Activated naive CD8-positive, alpha-beta T cell (primary cell): ENCODE results near the gene PREX1.
A peak's percentile ranks its signal among the peaks of the same experiment; 100 is the strongest.

Source experiments
- H3K27ac Mint-ChIP-seq: one replicate; pipeline ENCODE4 v1.8.0; 2021; ENCODE audit warnings: mixed read lengths
- H3K27me3 Mint-ChIP-seq: one replicate; pipeline ENCODE4 v1.8.0; 2021; ENCODE audit warnings: mixed read lengths
- H3K36me3 Mint-ChIP-seq: one replicate; pipeline ENCODE4 v1.8.0; 2021; ENCODE audit warnings: mixed read lengths
- H3K4me1 Mint-ChIP-seq: one replicate; pipeline ENCODE4 v1.8.0; 2021; ENCODE audit warnings: low read depth, mixed read lengths
- H3K4me3 Mint-ChIP-seq: one replicate; pipeline ENCODE4 v1.8.0; 2021; ENCODE audit warnings: mild to moderate bottlenecking, mixed read lengths
- H3K9me3 Mint-ChIP-seq: one replicate; pipeline ENCODE4 v1.8.0; 2021; ENCODE audit warnings: low read depth, mixed read lengths

Gene PREX1

GRCh38 chr20:48681873-48682426, 145.8 kb downstream of the PREX1 start:
- H3K27ac Mint-ChIP-seq = no peak overlapping the region
- H3K27me3 Mint-ChIP-seq = no peaks in the 10 kb centered on the region

GRCh38 chr20:48681201-48681872, 146.5 kb downstream of the PREX1 start:
- H3K4me1 Mint-ChIP-seq = no peaks in the 10 kb centered on the region
- H3K27me3 Mint-ChIP-seq = no peaks in the 10 kb centered on the region
- H3K27ac Mint-ChIP-seq = no peak overlapping the region
- no peaks in the 10 kb centered on the region for H3K9me3 Mint-ChIP-seq
- H3K36me3 Mint-ChIP-seq = peaks cover 7% of the 10 kb centered on the region
- no peak overlapping the region for H3K4me3 Mint-ChIP-seq

More at GRCh38 chr20:48681873-48682426, 145.8 kb downstream of the PREX1 start:
- H3K36me3 Mint-ChIP-seq = peaks cover 7% of the 10 kb centered on the region
- no peak overlapping the region for H3K4me3 Mint-ChIP-seq
- H3K9me3 Mint-ChIP-seq = no peaks in the 10 kb centered on the region
- no peaks in the 10 kb centered on the region for H3K4me1 Mint-ChIP-seq

GRCh38 chr20:48680650-48681049, 147.1 kb downstream of the PREX1 start:
- Mint-ChIP-seq H3K4me1 (no peaks in the 10 kb centered on the region), H3K36me3 (peaks cover 7% of the 10 kb centered on the region), H3K27me3 (no peaks in the 10 kb centered on the region), H3K27ac (no peak overlapping the region), H3K9me3 (no peaks in the 10 kb centered on the region), H3K4me3 (no peak overlapping the region)

- H3K9me3 Mint-ChIP-seq = no peaks in the 10 kb centered on the region
- H3K36me3 Mint-ChIP-seq = peaks cover 11% of the 10 kb centered on the region
- H3K4me3 Mint-ChIP-seq = no peak overlapping the region
- H3K27ac Mint-ChIP-seq = no peak overlapping the region
- H3K27me3 Mint-ChIP-seq = no peaks in the 10 kb centered on the region
- no peaks in the 10 kb centered on the region for H3K4me1 Mint-ChIP-seq
Measured at GRCh38 chr20:48679599-48679998, 148.2 kb downstream of the PREX1 start.

- no peak overlapping the region for H3K4me3 Mint-ChIP-seq
- H3K9me3 Mint-ChIP-seq = no peaks in the 10 kb centered on the region
- H3K27ac Mint-ChIP-seq = peak overlapping the region; percentile 47
- peaks cover 11% of the 10 kb centered on the region for H3K36me3 Mint-ChIP-seq
- H3K4me1 Mint-ChIP-seq = no peaks in the 10 kb centered on the region
- no peaks in the 10 kb centered on the region for H3K27me3 Mint-ChIP-seq
Measured at GRCh38 chr20:48679011-48679410, 148.8 kb downstream of the PREX1 start.

GRCh38 chr20:48678421-48678820, 149.4 kb downstream of the PREX1 start:
- Mint-ChIP-seq H3K4me1 (no peaks in the 10 kb centered on the region), H3K9me3 (no peaks in the 10 kb centered on the region), H3K4me3 (no peak overlapping the region), H3K27ac (peak overlapping the region; percentile 47), H3K36me3 (peaks cover 11% of the 10 kb centered on the region), H3K27me3 (no peaks in the 10 kb centered on the region)

GRCh38 chr20:48676795-48677460, 150.9 kb downstream of the PREX1 start:
- no peaks in the 10 kb centered on the region for H3K27me3 Mint-ChIP-seq
- peaks cover 16% of the 10 kb centered on the region for H3K36me3 Mint-ChIP-seq
- H3K27ac Mint-ChIP-seq = no peak overlapping the region
- no peak overlapping the region for H3K4me3 Mint-ChIP-seq
- no peaks in the 10 kb centered on the region for H3K9me3 Mint-ChIP-seq
- H3K4me1 Mint-ChIP-seq = no peaks in the 10 kb centered on the region

GRCh38 chr20:48676125-48676524, 151.7 kb downstream of the PREX1 start:
- H3K4me3 Mint-ChIP-seq = no peak overlapping the region
- no peaks in the 10 kb centered on the region for H3K4me1 Mint-ChIP-seq
- H3K9me3 Mint-ChIP-seq = no peaks in the 10 kb centered on the region
- no peak overlapping the region for H3K27ac Mint-ChIP-seq
- H3K27me3 Mint-ChIP-seq = no peaks in the 10 kb centered on the region
- peaks cover 19% of the 10 kb centered on the region for H3K36me3 Mint-ChIP-seq

- H3K4me1 Mint-ChIP-seq = no peaks in the 10 kb centered on the region
- H3K9me3 Mint-ChIP-seq = no peaks in the 10 kb centered on the region
- peaks cover 16% of the 10 kb centered on the region for H3K36me3 Mint-ChIP-seq
- H3K27ac Mint-ChIP-seq = peak overlapping the region; percentile 10
- H3K4me3 Mint-ChIP-seq = no peak overlapping the region
- no peaks in the 10 kb centered on the region for H3K27me3 Mint-ChIP-seq
Measured at GRCh38 chr20:48674461-48674860, 153.3 kb downstream of the PREX1 start.

- Mint-ChIP-seq H3K27ac (peak overlapping the region; percentile 16), H3K27me3 (no peaks in the 10 kb centered on the region), H3K36me3 (peaks cover 13% of the 10 kb centered on the region), H3K4me1 (no peaks in the 10 kb centered on the region), H3K4me3 (no peak overlapping the region), H3K9me3 (no peaks in the 10 kb centered on the region)
Measured at GRCh38 chr20:48673507-48673906, 154.3 kb downstream of the PREX1 start.

- H3K27ac Mint-ChIP-seq = peak overlapping the region; percentile 61
- no peaks in the 10 kb centered on the region for H3K27me3 Mint-ChIP-seq
- no peaks in the 10 kb centered on the region for H3K9me3 Mint-ChIP-seq
- no peak overlapping the region for H3K4me3 Mint-ChIP-seq
- no peaks in the 10 kb centered on the region for H3K4me1 Mint-ChIP-seq
- peaks cover 13% of the 10 kb centered on the region for H3K36me3 Mint-ChIP-seq
Measured at GRCh38 chr20:48672324-48672723, 155.5 kb downstream of the PREX1 start.

- no peak overlapping the region for H3K4me3 Mint-ChIP-seq
- no peaks in the 10 kb centered on the region for H3K27me3 Mint-ChIP-seq
- no peaks in the 10 kb centered on the region for H3K4me1 Mint-ChIP-seq
- no peak overlapping the region for H3K27ac Mint-ChIP-seq
- no peaks in the 10 kb centered on the region for H3K9me3 Mint-ChIP-seq
- peaks cover 13% of the 10 kb centered on the region for H3K36me3 Mint-ChIP-seq
Measured at GRCh38 chr20:48671141-48671540, 156.7 kb downstream of the PREX1 start.

GRCh38 chr20:48669946-48670605, 157.7 kb downstream of the PREX1 start:
- peaks cover 8% of the 10 kb centered on the region for H3K36me3 Mint-ChIP-seq
- no peak overlapping the region for H3K27ac Mint-ChIP-seq
- H3K4me3 Mint-ChIP-seq = no peak overlapping the region
- no peaks in the 10 kb centered on the region for H3K4me1 Mint-ChIP-seq
- no peaks in the 10 kb centered on the region for H3K27me3 Mint-ChIP-seq
- no peaks in the 10 kb centered on the region for H3K9me3 Mint-ChIP-seq

- Mint-ChIP-seq H3K9me3 (no peaks in the 10 kb centered on the region), H3K36me3 (peaks cover 11% of the 10 kb centered on the region), H3K27ac (no peak overlapping the region), H3K4me3 (no peak overlapping the region), H3K27me3 (no peaks in the 10 kb centered on the region), H3K4me1 (no peaks in the 10 kb centered on the region)
Measured at GRCh38 chr20:48668451-48668946, 159.3 kb downstream of the PREX1 start.

GRCh38 chr20:48667889-48668413, 159.8 kb downstream of the PREX1 start:
- Mint-ChIP-seq H3K27ac (peak overlapping the region; percentile 84), H3K27me3 (no peaks in the 10 kb centered on the region), H3K4me1 (no peaks in the 10 kb centered on the region), H3K36me3 (peaks cover 8% of the 10 kb centered on the region), H3K4me3 (no peak overlapping the region), H3K9me3 (no peaks in the 10 kb centered on the region)
